HCT116 (cell line): ENCODE data around the gene NRTN. TPM values are rescaled to one million over a fixed set of nuclear protein-coding genes. Genes with fewer than 3 reads are reported as not detected.

Experiments used
- ATAC-seq: fragments of 200-7000 bp; cut with Tn5 transposase; 2 replicates; pipeline ENCODE4 v1.9.1; 2020; ENCODE audit warnings: mild to moderate bottlenecking, moderate library complexity
- BruUV-seq: library from RNA; stranded (reverse); fragments of 400-500 nt; replicated peaks from 2 replicates; lab custom pipeline; 2021; lab: Mats Ljungman, UMichigan
- CTCF ChIA-PET: fragments of 300-600 bp; sonication (Branson Sonifier 250); formaldehyde crosslinking; loops from one replicate; lab custom pipeline; 2021; ENCODE audit warnings: antibody characterized with exemption; lab: Charles Lee
- POLR2A ChIA-PET: fragments of 300-600, 350-600 bp; sonication (Branson Sonifier 250); formaldehyde crosslinking; loops from one replicate; lab custom pipeline; 2021; ENCODE audit warnings: antibody characterized with exemption; lab: Charles Lee
- RAD21 ChIA-PET, 2 experiments: fragments of 300-600 bp; sonication (Branson Sonifier 250); formaldehyde crosslinking; loops; one replicate each; lab custom pipeline; 2023; ENCODE audit warnings: low total read pairs in 2 of 2; ENCODE audit not compliant: uncharacterized antibody in 2 of 2, unreplicated experiment in 2 of 2, low non-redundant PET in 1 of 2; lab: Charles Lee
- DNase-seq: peaks from one replicate; pipeline ENCODE4 v3.0.0-alpha.2; 2010; ENCODE audit warnings: low read depth, low spot score
- H2AFZ ChIP-seq: fragments of 200-600 bp; shearing (Covaris generic), sonication (generic); 2 replicates; pipeline ENCODE4 v1.6.1; 2017; ENCODE audit warnings: low read depth, mixed run types, mixed read lengths, antibody characterized with exemption, low read length; ENCODE audit not compliant: poor library complexity, severe bottlenecking
- H3K27ac ChIP-seq: 2 replicates; pipeline ENCODE4 v1.5.1; 2012; ENCODE audit warnings: low read depth, low read length
- H3K27me3 ChIP-seq: fragments of 200-600 bp; sonication (generic); 2 replicates; pipeline ENCODE4 v1.6.1; 2016; ENCODE audit warnings: mixed run types, low read length, mixed read lengths; ENCODE audit not compliant: insufficient read depth
- H3K36me3 ChIP-seq, 2 experiments: fragments of 200-500 bp in 1 of 2; fragments of 200-600 bp in 1 of 2; sonication (Bioruptor generic) in 1 of 2; sonication (generic) in 1 of 2; 2 replicates each; pipeline versions ENCODE4 v1.5.1 to v1.6.1; 2014 to 2016; ENCODE audit warnings: low read length in 2 of 2, inconsistent platforms in 1 of 2, mixed read lengths in 1 of 2, mixed run types in 1 of 2; ENCODE audit not compliant: insufficient read depth in 2 of 2, control insufficient read depth in 1 of 2
- H3K4me1 ChIP-seq, 2 experiments: fragments of 200-600 bp in 1 of 2; sonication (generic) in 1 of 2; 2 replicates each; pipeline versions ENCODE4 v1.5.1 to v1.6.1; 2012 to 2017; ENCODE audit warnings: low read length in 2 of 2, inconsistent platforms in 1 of 2, mild to moderate bottlenecking in 1 of 2, mixed read lengths in 1 of 2, mixed run types in 1 of 2, moderate library complexity in 1 of 2; ENCODE audit not compliant: insufficient read depth in 2 of 2, control insufficient read depth in 1 of 2
- H3K4me2 ChIP-seq: fragments of 200-600 bp; sonication (generic); 2 replicates; pipeline ENCODE4 v1.6.1; 2017; ENCODE audit warnings: mixed run types, low read length, mixed read lengths
- H3K4me3 ChIP-seq, 2 experiments: fragments of 200-600 bp in 1 of 2; sonication (generic) in 1 of 2; replicated peaks in 1 of 2; 2 replicates each; pipeline ENCODE4 v1.5.1; 2011 to 2016; ENCODE audit warnings: low read length in 2 of 2, control low read depth in 1 of 2, low read depth in 1 of 2, mild to moderate bottlenecking in 1 of 2, mixed read lengths in 1 of 2, mixed run types in 1 of 2
- H3K79me2 ChIP-seq: fragments of 200-600 bp; sonication (generic); 2 replicates; pipeline ENCODE4 v1.6.1; 2017; ENCODE audit warnings: mild to moderate bottlenecking, mixed run types, low read length, moderate library complexity, mixed read lengths; ENCODE audit not compliant: insufficient read depth
- H3K9ac ChIP-seq: fragments of 200-600 bp; sonication (generic); 2 replicates; pipeline ENCODE4 v1.6.1; 2016; ENCODE audit warnings: low read length, mixed read lengths
- H3K9me2 ChIP-seq: fragments of 200-600 bp; sonication (generic), shearing (Covaris generic); 2 replicates; pipeline ENCODE4 v1.6.1; 2017; ENCODE audit warnings: mixed run types, mild to moderate bottlenecking, moderate library complexity; ENCODE audit not compliant: insufficient read depth
- H3K9me3 ChIP-seq, 2 experiments: fragments of 200-500 bp in 1 of 2; fragments of 200-600 bp in 1 of 2; sonication (Bioruptor generic) in 1 of 2; sonication (generic) in 1 of 2; 2 replicates each; pipeline ENCODE4 v1.6.1; 2014 to 2017; ENCODE audit warnings: low read length in 2 of 2, mixed read lengths in 2 of 2, inconsistent platforms in 1 of 2, low read depth in 1 of 2, mild to moderate bottlenecking in 1 of 2, mixed run types in 1 of 2, moderate library complexity in 1 of 2; ENCODE audit not compliant: control insufficient read depth in 1 of 2, insufficient read depth in 1 of 2
- H4K20me1 ChIP-seq: fragments of 200-600 bp; sonication (generic), shearing (Covaris generic); 2 replicates; pipeline ENCODE4 v1.6.1; 2017; ENCODE audit warnings: mixed run types, mild to moderate bottlenecking, moderate library complexity; ENCODE audit not compliant: insufficient read depth
- CBX3 ChIP-seq: IDR thresholded peaks from 2 replicates; pipeline ENCODE4 v1.6.1; 2012; ENCODE audit warnings: low read depth
- CEBPB ChIP-seq: IDR thresholded peaks from 2 replicates; pipeline ENCODE4 v1.6.1; 2012; ENCODE audit warnings: low read depth
- POLR2A ChIP-seq: IDR thresholded peaks from 2 replicates; pipeline ENCODE4 v1.7.0; 2011; ENCODE audit warnings: borderline replicate concordance; ENCODE audit not compliant: insufficient read depth, insufficient read length; ENCODE audit errors: extremely low read depth
- intact Hi-C: fragments of 100-400 bp; cut with micrococcal nuclease; formaldehyde crosslinking; loops from 2 replicates; pipeline ENCODE4 v1.10.0; 2022
- total RNA-seq: library from RNA; stranded (reverse); gene quantifications from one replicate; pipeline ENCODE4 v1.2.1, GENCODE V29; 2021; ENCODE audit not compliant: unreplicated experiment
- TF ChIP-seq, protein P1 (sequence below), 3 experiments: fragments of 200-600 bp in 1 of 3; sonication (generic) in 1 of 3; IDR thresholded peaks in 2 of 3; conservative IDR thresholded peaks in 1 of 3; 2 replicates each; pipeline ENCODE4 v1.5.1; 2012 to 2017; ENCODE audit warnings: low read depth in 2 of 3, low read length in 2 of 3, antibody characterized with exemption in 1 of 3, borderline replicate concordance in 1 of 3, control low read depth in 1 of 3, mild to moderate bottlenecking in 1 of 3, mixed read lengths in 1 of 3, mixed run types in 1 of 3, moderate library complexity in 1 of 3; ENCODE audit not compliant: insufficient read depth in 1 of 3
- TF ChIP-seq, protein P2 (sequence below): IDR thresholded peaks from 2 replicates; pipeline ENCODE4 v1.6.1; 2012; ENCODE audit warnings: low read depth

NRTN gene
- total RNA-seq, 1 experiment from 2014 or later = 11.5 TPM

- intact Hi-C loops = no loop called here
- no peak for DNase-seq
- Histone ChIP-seq H3K79me2 (no peaks in the 10 kb centered on the region), H4K20me1 (no peaks in the 10 kb centered on the region), H3K36me3 (no peaks in the 10 kb centered on the region), H3K27me3 (no peaks in the 10 kb centered on the region), H3K9me3 (no peaks in the 10 kb centered on the region), H3K4me3 (no peak overlapping the region), H3K9me2 (no peaks in the 10 kb centered on the region), H2AFZ (no peak overlapping the region), H3K9ac (no peak overlapping the region), H3K27ac (no peak overlapping the region), H3K4me2 (no peak overlapping the region)
- ChIA-PET CTCF (interaction anchor here (5.1 kb wide), 1 partner anchor 17 kb away, joined by 45 read pairs; the partner anchor contains the start of gene NRTN), POLR2A (no interaction called here), RAD21 (no interaction called here)
- no peak for ATAC-seq
- TF ChIP-seq, protein P1, sequence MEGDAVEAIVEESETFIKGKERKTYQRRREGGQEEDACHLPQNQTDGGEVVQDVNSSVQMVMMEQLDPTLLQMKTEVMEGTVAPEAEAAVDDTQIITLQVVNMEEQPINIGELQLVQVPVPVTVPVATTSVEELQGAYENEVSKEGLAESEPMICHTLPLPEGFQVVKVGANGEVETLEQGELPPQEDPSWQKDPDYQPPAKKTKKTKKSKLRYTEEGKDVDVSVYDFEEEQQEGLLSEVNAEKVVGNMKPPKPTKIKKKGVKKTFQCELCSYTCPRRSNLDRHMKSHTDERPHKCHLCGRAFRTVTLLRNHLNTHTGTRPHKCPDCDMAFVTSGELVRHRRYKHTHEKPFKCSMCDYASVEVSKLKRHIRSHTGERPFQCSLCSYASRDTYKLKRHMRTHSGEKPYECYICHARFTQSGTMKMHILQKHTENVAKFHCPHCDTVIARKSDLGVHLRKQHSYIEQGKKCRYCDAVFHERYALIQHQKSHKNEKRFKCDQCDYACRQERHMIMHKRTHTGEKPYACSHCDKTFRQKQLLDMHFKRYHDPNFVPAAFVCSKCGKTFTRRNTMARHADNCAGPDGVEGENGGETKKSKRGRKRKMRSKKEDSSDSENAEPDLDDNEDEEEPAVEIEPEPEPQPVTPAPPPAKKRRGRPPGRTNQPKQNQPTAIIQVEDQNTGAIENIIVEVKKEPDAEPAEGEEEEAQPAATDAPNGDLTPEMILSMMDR (IDR thresholded peaks at IDR 0.05 in 2 of 3, conservative IDR thresholded peaks at IDR 0.05 in 1 of 3; ENCODE audit: borderline replicate concordance in 1 of 3, insufficient read depth in 1 of 3, low read depth in 2 of 3, low read length in 2 of 3) = no peak
- TF ChIP-seq, protein P2, sequence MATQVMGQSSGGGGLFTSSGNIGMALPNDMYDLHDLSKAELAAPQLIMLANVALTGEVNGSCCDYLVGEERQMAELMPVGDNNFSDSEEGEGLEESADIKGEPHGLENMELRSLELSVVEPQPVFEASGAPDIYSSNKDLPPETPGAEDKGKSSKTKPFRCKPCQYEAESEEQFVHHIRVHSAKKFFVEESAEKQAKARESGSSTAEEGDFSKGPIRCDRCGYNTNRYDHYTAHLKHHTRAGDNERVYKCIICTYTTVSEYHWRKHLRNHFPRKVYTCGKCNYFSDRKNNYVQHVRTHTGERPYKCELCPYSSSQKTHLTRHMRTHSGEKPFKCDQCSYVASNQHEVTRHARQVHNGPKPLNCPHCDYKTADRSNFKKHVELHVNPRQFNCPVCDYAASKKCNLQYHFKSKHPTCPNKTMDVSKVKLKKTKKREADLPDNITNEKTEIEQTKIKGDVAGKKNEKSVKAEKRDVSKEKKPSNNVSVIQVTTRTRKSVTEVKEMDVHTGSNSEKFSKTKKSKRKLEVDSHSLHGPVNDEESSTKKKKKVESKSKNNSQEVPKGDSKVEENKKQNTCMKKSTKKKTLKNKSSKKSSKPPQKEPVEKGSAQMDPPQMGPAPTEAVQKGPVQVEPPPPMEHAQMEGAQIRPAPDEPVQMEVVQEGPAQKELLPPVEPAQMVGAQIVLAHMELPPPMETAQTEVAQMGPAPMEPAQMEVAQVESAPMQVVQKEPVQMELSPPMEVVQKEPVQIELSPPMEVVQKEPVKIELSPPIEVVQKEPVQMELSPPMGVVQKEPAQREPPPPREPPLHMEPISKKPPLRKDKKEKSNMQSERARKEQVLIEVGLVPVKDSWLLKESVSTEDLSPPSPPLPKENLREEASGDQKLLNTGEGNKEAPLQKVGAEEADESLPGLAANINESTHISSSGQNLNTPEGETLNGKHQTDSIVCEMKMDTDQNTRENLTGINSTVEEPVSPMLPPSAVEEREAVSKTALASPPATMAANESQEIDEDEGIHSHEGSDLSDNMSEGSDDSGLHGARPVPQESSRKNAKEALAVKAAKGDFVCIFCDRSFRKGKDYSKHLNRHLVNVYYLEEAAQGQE = no peak
- TF ChIP-seq CEBPB (no peak), POLR2A (no peak), CBX3 (no peak)
- TF ChIP-seq, all 23 proteins: peak for 0
- BruUV-seq = no TSS peak
- H3K4me1 ChIP-seq = peaks cover 0 to 3% of the 10 kb centered on the region in 2 experiments; a peak in 1 of 4 replicates
These were observed 15.9 kb downstream of the NRTN start for GRCh38 chr19:5820785-5821184.
